ENCODE measurements around the gene SDC3. TPM values are rescaled to one million over a fixed set of nuclear protein-coding genes. Genes with fewer than 3 reads are reported as not detected.

Gene SDC3
- total and polyA plus RNA-seq, 12 donors, result 13.1 to 57.7 (median 21.7) TPM

- 75 to 80% methylated on average over 14 of the region's 14 CpGs for WGBS, 2 donors
- Histone ChIP-seq H3K27me3 (peaks cover 0 to 27% (median 0%) of the 10 kb centered on the region in 7 donors), H3K27ac (peak overlapping the region in 9 of 10 donors; percentile 32 to 85 (median 64)), H3K4me3 (peak overlapping the region in 7 of 10 donors; percentile 50 to 60 (median 55)), H3K9me3 (no peaks in the 10 kb centered on the region), H3K4me1 (peaks cover 5 to 65% (median 20%) of the 10 kb centered on the region in 9 donors), H3K36me3 (no peaks in the 10 kb centered on the region)
- intact Hi-C loops (cut with DNase I), result loop anchor here in 7 of 10 donors (2.0 to 10.0 kb wide), 10 partner anchors 55 to 1675 kb away; partner anchors contain the start of genes MATN1 (in 5 of the 7), MECR (in 1 of the 7) and PTPRU (in 1 of the 7)
- DNase-seq (no peak), ATAC-seq (no peak)
- TF ChIP-seq CTCF (IDR thresholded peaks at IDR 0.05), result no peak
Observed at GRCh38 chr1:30909365-30910068, 959 bp upstream of the SDC3 start.

GRCh38 chr1:30908316-30908695 lies 252 bp downstream of the SDC3 start:
- ATAC-seq (no peak), DNase-seq (no peak)
- H3K9me3 ChIP-seq, result no peaks in the 10 kb centered on the region
- H3K36me3 ChIP-seq, result no peaks in the 10 kb centered on the region
- H3K4me1 ChIP-seq, result peaks cover 5 to 64% (median 27%) of the 10 kb centered on the region in 9 donors
- 1% methylated on average over 68 of the region's 69 CpGs; no CpG with 5 or more reads in 1 of the 2 donors for WGBS, 2 donors
- peak overlapping the region; percentile 41 to 76 (median 67) for H3K4me3 ChIP-seq
- peak overlapping the region in 9 of 10 donors; percentile 41 to 86 (median 76) for H3K27ac ChIP-seq
- intact Hi-C loops (cut with DNase I), result loop anchor here in 5 of 10 donors (2.0 to 10.0 kb wide), 5 partner anchors 54 to 186 kb away; partner anchors contain the start of gene MATN1 (in 1 of the 5)
- peaks cover 0 to 27% (median 0%) of the 10 kb centered on the region in 7 donors for H3K27me3 ChIP-seq
- no peak for TF ChIP-seq CTCF (IDR thresholded peaks at IDR 0.05)

GRCh38 chr1:30907481-30908315 lies 860 bp downstream of the SDC3 start:
- no peaks in the 10 kb centered on the region for H3K36me3 ChIP-seq
- DNase-seq (peak in 1 of 2 donors; percentile 35), ATAC-seq (peak in 2 of 8 donors; percentile 3 to 18)
- intact Hi-C loops (cut with DNase I), result loop anchor here in 5 of 10 donors (2.0 to 10.0 kb wide), 5 partner anchors 53 to 185 kb away; partner anchors contain the start of gene MATN1 (in 1 of the 5)
- peak overlapping the region; percentile 41 to 76 (median 67) for H3K4me3 ChIP-seq
- peaks cover 0 to 27% (median 0%) of the 10 kb centered on the region in 7 donors for H3K27me3 ChIP-seq
- 11 to 15% methylated on average over 41 to 47 of the region's 47 CpGs for WGBS, 2 donors
- H3K9me3 ChIP-seq, result no peaks in the 10 kb centered on the region
- H3K4me1 ChIP-seq, result peaks cover 5 to 65% (median 33%) of the 10 kb centered on the region in 9 donors
- H3K27ac ChIP-seq, result peak overlapping the region in 9 of 10 donors; percentile 41 to 86 (median 76)
- TF ChIP-seq CTCF (IDR thresholded peaks at IDR 0.05), result no peak
